Measurements from ENCODE around the gene MTOR.

DNA sequence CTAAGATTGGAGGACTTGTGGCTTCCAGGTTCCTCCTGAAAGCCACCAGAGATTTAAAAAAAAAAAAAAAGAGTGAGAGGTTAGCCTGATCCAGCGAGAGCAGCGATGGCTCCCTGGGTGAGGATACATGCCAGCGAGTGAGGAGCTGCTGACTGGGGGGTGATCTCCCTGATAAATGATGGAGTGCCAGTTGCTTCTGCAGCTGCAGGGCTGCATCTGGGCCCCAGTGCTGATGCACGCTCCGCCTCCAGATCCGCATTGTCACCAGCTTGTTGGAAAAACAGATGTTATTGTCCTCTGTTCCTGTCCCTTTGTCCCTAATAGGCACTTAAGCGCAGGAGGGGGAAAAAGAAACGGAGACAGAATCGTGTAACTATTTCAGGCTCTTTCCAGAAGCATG is 39.2 kb upstream of the MTOR start:
- TF ChIP-seq CTCF (IDR thresholded peaks at IDR 0.05; ENCODE audit: low read length), result no peak
- TF ChIP-seq EZH2 (optimal IDR thresholded peaks at IDR 0.05; ENCODE audit: low read depth, low read length), result no peak
- TF ChIP-seq EZH2phosphoT487 (IDR thresholded peaks at IDR 0.05; ENCODE audit: low read length), result no peak
